Activated CD8-positive, alpha-beta T cell treated with anti-CD3 and anti-CD28 coated beads, Interleukin-2, amount 10 ng/mL, durations not matched to agents 7 days and 5 days (primary cell): ENCODE measurements around the gene WDR81. TPM values are rescaled to one million over a fixed set of nuclear protein-coding genes. Genes with fewer than 3 reads are reported as not detected.
"Not testable (repeated sequence)": the region's sequence is repeated elsewhere in the genome, so short reads cannot be mapped to it uniquely, and the experiment has no call there.

Source experiments
- ATAC-seq: fragments of 150-1000 bp; cut with Tn5 transposase; one replicate; pipeline ENCODE4 v1.10.0; 2021; ENCODE audit warnings: moderate library complexity
- CTCF ChIA-PET: fragments of 350-600 bp; sonication (Branson Sonifier 250); formaldehyde crosslinking; loops from one replicate; lab custom pipeline; 2021; ENCODE audit warnings: antibody characterized with exemption; lab: Charles Lee
- POLR2A ChIA-PET: fragments of 350-600 bp; sonication (Branson Sonifier 250); formaldehyde crosslinking; loops from one replicate; lab custom pipeline; 2021; ENCODE audit warnings: antibody characterized with exemption; lab: Charles Lee
- DNase-seq: peaks from one replicate; pipeline ENCODE4 v3.0.0-alpha.2; 2020
- H3K27ac Mint-ChIP-seq: one replicate; pipeline ENCODE4 v1.8.0; 2021; ENCODE audit warnings: mild to moderate bottlenecking, mixed read lengths
- H3K27me3 Mint-ChIP-seq: one replicate; pipeline ENCODE4 v1.8.0; 2021; ENCODE audit warnings: low read depth, mixed read lengths
- H3K36me3 Mint-ChIP-seq: one replicate; pipeline ENCODE4 v1.8.0; 2021; ENCODE audit warnings: low read depth, mixed read lengths
- H3K4me1 Mint-ChIP-seq: one replicate; pipeline ENCODE4 v1.8.0; 2021; ENCODE audit warnings: low read depth, mixed read lengths
- H3K4me3 Mint-ChIP-seq: one replicate; pipeline ENCODE4 v1.8.0; 2021; ENCODE audit warnings: mild to moderate bottlenecking, mixed read lengths
- H3K9me3 Mint-ChIP-seq: one replicate; pipeline ENCODE4 v1.8.0; 2022; ENCODE audit warnings: mixed read lengths; ENCODE audit not compliant: insufficient read depth
- total RNA-seq, 2 experiments: library from RNA; stranded (reverse); gene quantifications; one replicate each; pipeline ENCODE4 v1.2.3, GENCODE V29; 2021

Gene WDR81
- total RNA-seq, 2 experiments from 2014 or later: 29.4 to 30.8 TPM

DNA sequence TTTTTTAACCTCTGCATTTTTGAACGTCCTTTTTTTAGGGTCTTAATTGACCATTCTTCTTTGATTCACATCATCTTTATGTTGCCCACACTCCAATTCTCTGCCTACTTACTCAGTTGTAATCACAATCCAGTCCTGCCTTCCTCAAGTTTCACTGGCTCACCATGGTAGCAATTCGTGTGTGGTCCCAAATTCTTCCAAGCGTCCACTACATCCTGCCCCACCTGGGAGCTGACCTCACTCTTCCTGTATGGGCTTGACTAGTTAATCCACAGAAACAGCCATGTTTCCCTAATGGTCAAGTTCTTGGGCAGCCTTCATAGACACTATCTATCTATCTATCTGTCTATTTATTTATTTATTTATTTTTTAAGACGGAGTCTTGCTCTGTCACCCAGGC lies 21.4 kb upstream of the WDR81 start:
- Mint-ChIP-seq H3K27ac (no peak overlapping the region), H3K4me3 (no peak overlapping the region), H3K9me3 (no peaks in the 10 kb centered on the region), H3K4me1 (peaks cover 4% of the 10 kb centered on the region), H3K36me3 (no peaks in the 10 kb centered on the region), H3K27me3 (peaks cover 20% of the 10 kb centered on the region)
- DNase-seq: no peak
- no peak for ATAC-seq
- POLR2A ChIA-PET: no interaction called here
- CTCF ChIA-PET: interaction anchor here (1.6 kb wide), 1 partner anchor 34 kb away, joined by 5 read pairs; no protein-coding TSS in a partner anchor

DNA sequence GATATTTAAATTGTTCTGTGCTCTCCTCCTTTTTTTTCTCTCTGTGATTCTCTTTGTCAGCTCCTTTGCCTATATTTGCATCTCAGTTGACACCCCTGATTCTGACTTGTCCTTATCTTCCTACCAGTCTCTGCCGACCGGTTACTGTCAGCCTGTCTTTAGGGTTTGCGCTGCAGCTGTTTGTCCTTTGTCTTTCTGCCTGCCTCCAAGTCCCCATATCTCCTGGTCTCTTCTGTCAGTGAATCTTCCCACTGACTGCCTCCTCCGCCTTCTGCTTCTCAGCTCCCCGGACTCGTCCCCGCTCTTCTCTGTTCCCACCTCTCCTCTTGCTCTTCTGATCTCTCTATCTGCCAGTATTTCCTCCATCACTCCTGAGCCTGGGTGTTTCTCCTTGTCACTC lies 19.5 kb upstream of the WDR81 start:
- ChIA-PET POLR2A (interaction anchor here (0.6 to 0.7 kb wide), 2 partner anchors 9 to 17 kb away, joined by 3 to 4 read pairs; no protein-coding TSS in a partner anchor), CTCF (interaction anchor here (1.1 kb wide), 1 partner anchor 36 kb away, joined by 3 read pairs; no protein-coding TSS in a partner anchor)
- H3K4me3 Mint-ChIP-seq: no peak overlapping the region
- peaks cover 23% of the 10 kb centered on the region for H3K27me3 Mint-ChIP-seq
- no peak for ATAC-seq
- no peaks in the 10 kb centered on the region for H3K9me3 Mint-ChIP-seq
- no peaks in the 10 kb centered on the region for H3K36me3 Mint-ChIP-seq
- no peak overlapping the region for H3K27ac Mint-ChIP-seq
- no peak for DNase-seq
- peaks cover 6% of the 10 kb centered on the region for H3K4me1 Mint-ChIP-seq

DNA sequence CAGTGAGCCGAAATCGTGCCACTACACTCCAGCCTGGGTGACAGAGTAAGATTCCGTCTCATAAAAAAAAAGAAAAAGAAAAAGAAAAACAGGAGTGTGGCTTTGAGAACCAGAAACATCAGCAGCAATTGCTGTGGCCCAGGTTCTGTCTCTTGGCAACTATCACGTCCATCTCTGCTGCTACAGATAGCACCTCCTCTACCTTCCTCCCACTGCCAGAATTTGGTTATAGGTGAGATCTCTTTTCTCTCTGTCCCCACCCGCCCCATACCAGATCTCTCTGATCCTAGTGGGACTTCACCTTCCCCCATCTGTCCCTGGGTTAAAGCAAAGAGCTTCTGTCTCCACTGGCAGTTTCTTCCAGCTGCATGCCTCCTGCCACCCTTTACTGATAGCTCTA lies 17.4 kb upstream of the WDR81 start:
- Mint-ChIP-seq H3K36me3 (peaks cover 5% of the 10 kb centered on the region), H3K27me3 (peaks cover 37% of the 10 kb centered on the region), H3K9me3 (no peaks in the 10 kb centered on the region), H3K4me1 (peaks cover 17% of the 10 kb centered on the region), H3K4me3 (no peak overlapping the region), H3K27ac (no peak overlapping the region)
- ChIA-PET POLR2A (interaction anchor here (0.7 kb wide), 1 partner anchor 163 kb away, joined by 3 read pairs; no protein-coding TSS in a partner anchor), CTCF (interaction anchor here (0.6 kb wide), 1 partner anchor 994 kb away, joined by 3 read pairs; no protein-coding TSS in a partner anchor)
- DNase-seq (no peak), ATAC-seq (no peak)

DNA sequence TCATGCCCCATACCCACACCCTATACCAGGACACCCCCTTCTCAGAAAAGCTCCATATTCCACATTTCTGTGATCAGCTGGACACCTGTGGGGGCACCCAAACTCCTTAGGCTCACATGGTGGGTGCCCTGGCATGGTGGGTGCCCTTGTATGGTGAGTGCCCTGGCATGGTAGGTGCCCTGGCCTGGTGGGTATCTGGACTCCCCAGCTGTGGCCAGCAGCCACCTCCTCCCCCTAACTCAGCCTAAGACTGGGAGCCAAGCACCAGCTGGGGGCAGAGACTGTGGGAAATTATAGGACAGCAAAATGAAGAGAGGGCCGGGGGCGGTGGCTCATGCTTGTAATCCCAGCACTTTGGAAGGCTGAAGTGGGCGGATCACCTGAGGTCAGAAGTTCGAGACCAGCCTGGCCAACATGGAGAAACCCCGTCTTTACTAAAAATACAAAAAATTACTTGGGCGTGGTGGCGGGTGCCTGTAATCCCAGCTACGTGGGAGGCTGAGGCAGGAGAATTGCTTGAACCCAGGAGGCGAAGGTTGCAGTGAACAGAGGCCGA lies 15.6 kb upstream of the WDR81 start:
- H3K4me1 Mint-ChIP-seq: peaks cover 17% of the 10 kb centered on the region
- H3K27me3 Mint-ChIP-seq: peaks cover 38% of the 10 kb centered on the region
- DNase-seq, H3K9me3 Mint-ChIP-seq, ATAC-seq, POLR2A ChIA-PET, H3K27ac Mint-ChIP-seq, CTCF ChIA-PET: not testable (repeated sequence)
- peaks cover 11% of the 10 kb centered on the region for H3K36me3 Mint-ChIP-seq
- H3K4me3 Mint-ChIP-seq: peak overlapping the region; percentile 26

DNA sequence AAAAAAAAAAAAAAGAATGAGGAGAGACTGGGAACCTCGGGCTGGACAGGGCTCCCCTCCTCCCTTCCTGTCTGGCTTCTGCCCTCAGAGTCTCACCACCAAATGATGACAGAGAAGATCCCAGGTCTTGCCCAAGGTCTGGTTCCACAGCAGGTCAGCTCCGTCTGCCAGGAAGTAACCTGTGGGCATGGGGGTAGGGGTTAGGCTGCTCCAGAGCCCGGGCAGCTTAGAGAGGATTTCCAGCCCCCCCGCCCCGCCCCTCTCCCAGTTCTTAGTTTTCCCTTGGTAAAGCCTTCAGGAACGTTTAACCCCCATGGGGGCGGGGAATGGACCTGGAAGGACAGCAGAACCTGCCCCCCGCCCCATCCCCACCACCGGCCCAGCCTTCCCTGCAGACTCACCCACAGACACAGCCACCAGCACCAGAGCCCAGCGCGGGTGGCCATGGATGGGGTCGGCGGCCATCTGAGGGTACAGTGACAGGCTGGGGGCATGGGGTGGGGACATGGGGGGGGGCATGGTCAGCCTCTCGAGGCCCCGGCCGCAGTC lies 15.0 kb upstream of the WDR81 start:
- Mint-ChIP-seq H3K27me3 (peaks cover 35% of the 10 kb centered on the region), H3K27ac (no peak overlapping the region), H3K4me3 (peak overlapping the region; percentile 15), H3K9me3 (no peaks in the 10 kb centered on the region), H3K36me3 (peaks cover 11% of the 10 kb centered on the region), H3K4me1 (peaks cover 21% of the 10 kb centered on the region)
- ChIA-PET POLR2A (no interaction called here), CTCF (no interaction called here)
- DNase-seq (no peak), ATAC-seq (no peak)

DNA sequence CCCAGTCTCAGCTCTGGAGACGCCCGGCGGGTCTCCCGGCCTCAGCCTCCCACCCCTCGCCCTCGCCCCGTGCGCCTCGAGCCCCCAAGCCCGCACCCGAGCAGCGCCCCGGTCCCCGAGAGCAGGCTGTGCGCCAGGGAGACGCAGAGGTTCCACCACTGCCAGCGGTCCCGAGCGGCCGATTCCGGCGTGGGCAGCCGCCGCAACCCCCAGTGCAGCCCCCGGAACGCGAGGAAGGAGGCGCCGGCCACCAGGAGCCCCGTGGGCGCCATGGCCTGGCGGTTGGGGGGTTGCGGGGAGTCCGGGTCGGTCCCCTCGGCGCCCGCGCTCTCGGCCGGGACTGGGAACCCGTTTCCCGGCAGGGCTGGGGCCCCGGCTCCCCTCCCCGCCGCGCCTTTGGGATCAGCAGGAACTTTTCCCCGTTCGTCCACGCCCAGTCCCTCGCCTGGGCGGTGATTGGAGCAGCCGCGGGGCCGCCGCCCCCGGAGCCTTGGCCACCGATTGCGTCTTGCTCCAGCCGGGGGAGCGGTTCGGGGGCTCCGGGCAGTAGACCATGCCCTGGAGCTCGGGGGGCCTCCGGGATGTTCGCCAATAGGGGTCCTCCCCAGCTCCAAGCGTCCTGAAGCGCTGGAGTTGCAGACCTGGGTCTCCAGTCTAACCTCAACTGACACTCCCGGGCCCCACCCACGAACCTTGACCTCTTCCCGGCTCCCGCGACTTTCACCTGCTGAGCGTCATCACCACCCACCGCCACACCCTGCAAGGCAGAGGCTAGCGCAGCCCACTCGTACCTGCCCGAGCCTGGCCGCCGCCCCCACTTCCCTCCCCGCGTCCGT lies 14.3 kb upstream of the WDR81 start, which contains the start of gene TLCD2:
TSS of gene TLCD2 (minus strand) at position 407 of the 836 bp plus-strand sequence. CDS start at position 272, 135 bp downstream.
- POLR2A ChIA-PET: no interaction called here
- Mint-ChIP-seq H3K4me3 (peak within 1 kb of the TSS; percentile 36), H3K9me3 (no peaks in the 10 kb centered on the region), H3K4me1 (peaks cover 25% of the 10 kb centered on the region), H3K27ac (peak within 1 kb of the TSS; percentile 49), H3K27me3 (peaks cover 31% of the 10 kb centered on the region), H3K36me3 (peaks cover 11% of the 10 kb centered on the region)
- ATAC-seq (peak; percentile 30), DNase-seq (no peak)
- CTCF ChIA-PET: no interaction called here

DNA sequence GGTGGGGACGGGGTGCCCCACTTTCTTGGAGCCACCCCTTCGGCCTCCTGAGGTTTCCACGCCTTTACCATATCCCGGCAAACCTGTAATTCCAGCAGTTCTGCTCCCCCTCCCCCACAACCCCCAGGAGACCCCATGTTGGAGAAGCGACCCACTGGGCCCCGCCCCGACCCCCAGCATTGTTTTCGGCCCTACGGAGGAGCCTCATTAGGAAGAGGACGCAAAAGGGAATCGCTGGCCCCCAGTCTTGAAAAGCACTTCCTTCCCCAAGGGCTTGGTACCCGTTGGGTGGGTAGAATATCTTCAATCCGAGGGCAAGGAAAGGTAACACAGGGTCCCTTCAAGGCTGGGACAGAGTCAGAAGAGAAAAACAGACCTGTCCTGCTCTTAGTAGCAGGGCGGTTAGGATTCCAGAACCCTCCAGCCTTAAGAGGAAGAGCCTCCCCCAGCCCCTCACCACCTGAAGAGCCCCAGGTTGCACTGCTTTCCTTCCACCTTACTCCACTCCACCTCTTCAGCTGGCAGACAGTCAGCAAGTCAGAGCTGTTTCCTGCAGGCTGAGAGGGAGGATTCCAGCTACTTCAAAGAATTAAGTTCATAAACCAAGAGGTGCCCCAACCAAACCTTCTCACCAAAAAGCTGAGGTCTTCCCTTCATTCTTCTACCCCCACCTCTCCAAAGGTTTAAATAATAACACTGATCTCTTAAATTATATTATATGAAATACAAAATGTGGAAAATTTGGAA lies 13.5 kb upstream of the WDR81 start:
- DNase-seq (no peak), ATAC-seq (no peak)
- Mint-ChIP-seq H3K9me3 (no peaks in the 10 kb centered on the region), H3K27me3 (peaks cover 25% of the 10 kb centered on the region), H3K4me3 (peak overlapping the region; percentile 28), H3K4me1 (peaks cover 27% of the 10 kb centered on the region), H3K36me3 (peaks cover 11% of the 10 kb centered on the region), H3K27ac (peak overlapping the region; percentile 49)
- ChIA-PET CTCF (interaction anchor here (1.0 kb wide), 2 partner anchors 10 to 41 kb away, joined by 3 to 4 read pairs; no protein-coding TSS in a partner anchor), POLR2A (interaction anchor here (0.9 kb wide), 1 partner anchor 17 kb away, joined by 3 read pairs; no protein-coding TSS in a partner anchor)

DNA sequence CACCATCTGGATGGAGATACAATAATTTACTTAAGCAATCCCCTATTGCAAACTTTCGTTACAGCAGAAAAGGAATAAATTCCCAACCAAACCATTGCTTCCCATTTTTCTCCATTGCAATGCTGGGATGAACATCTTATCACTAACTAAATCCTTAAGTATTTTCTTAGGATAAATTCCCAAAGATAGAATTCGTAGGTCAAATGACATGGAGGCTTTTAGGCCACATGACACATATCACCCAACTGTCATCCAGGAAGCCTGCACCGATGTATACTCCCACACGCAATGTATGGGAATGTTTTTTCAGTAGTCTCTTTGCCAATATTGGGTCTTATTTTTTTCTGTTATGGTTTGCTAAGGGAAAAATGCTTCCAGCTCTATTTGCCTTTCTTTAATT lies 12.7 kb upstream of the WDR81 start:
- Mint-ChIP-seq H3K4me3 (no peak overlapping the region), H3K27me3 (peaks cover 25% of the 10 kb centered on the region), H3K4me1 (peaks cover 27% of the 10 kb centered on the region), H3K9me3 (no peaks in the 10 kb centered on the region), H3K27ac (no peak overlapping the region), H3K36me3 (peaks cover 11% of the 10 kb centered on the region)
- ChIA-PET POLR2A (interaction anchor here (0.9 kb wide), 1 partner anchor 16 kb away, joined by 3 read pairs; no protein-coding TSS in a partner anchor), CTCF (interaction anchor here (1.0 kb wide), 2 partner anchors 9 to 42 kb away, joined by 3 to 4 read pairs; no protein-coding TSS in a partner anchor)
- ATAC-seq (no peak), DNase-seq (no peak)

DNA sequence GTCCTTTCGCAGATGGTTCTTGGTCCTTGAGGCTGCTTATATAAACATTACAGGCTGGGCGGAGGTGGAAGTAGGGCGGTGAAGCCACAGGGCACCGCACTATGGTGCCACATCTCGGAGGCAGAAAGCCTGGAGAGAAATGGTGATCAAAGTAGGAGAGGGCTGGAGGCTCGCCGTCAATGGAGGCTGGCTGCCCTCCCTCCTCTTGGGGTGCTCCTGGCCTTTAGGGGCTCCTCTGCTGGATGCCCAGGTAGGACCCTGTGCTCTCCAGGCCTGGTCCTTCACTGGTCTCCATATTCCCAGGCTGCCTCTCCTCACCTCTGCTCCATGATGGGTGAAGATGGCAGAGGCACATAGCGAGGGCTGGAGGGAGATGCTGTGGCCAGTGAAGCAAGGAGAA lies 12.2 kb upstream of the WDR81 start:
- H3K27me3 Mint-ChIP-seq: peaks cover 23% of the 10 kb centered on the region
- no peak for ATAC-seq
- H3K9me3 Mint-ChIP-seq: no peaks in the 10 kb centered on the region
- H3K4me1 Mint-ChIP-seq: peaks cover 29% of the 10 kb centered on the region
- CTCF ChIA-PET: interaction anchor here (1.0 kb wide), 1 partner anchor 153 kb away, joined by 3 read pairs; no protein-coding TSS in a partner anchor
- H3K27ac Mint-ChIP-seq: no peak overlapping the region
- POLR2A ChIA-PET: no interaction called here
- H3K36me3 Mint-ChIP-seq: peaks cover 11% of the 10 kb centered on the region
- no peak overlapping the region for H3K4me3 Mint-ChIP-seq
- DNase-seq: no peak

DNA sequence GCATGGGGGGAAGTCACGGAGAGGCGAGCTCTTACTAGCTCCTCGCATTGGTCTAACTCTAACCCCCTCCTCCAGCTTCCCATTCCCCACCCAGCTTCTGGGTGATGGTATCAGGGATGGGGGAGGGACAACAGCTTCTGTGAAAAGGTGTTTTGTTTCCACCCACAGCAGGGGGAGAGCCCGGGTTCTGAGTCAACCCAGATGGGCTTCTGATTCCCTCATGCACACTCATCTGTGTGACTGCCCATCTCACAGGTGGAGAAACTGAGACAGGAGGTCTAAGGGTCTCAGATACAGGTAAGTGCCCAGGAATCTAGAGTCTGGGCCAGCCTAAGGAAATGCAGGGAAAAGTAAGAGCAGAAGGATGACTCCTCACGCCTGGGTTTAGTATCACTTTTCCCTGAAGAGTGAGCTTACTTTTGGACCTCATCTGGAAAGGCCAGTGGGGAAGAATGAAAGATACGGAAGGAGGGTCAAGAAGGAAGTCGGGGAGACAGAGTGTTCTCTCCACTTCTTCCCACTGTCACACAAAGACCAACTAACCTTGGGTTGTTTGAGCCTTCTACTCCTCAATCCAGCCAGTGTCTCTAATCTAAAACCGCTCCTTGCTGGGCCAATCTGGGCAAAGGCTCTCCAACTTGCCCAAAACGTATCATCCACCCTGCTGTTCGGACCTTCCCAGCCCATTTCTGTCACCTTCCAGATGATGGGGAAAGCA lies 11.2 kb upstream of the WDR81 start:
- H3K36me3 Mint-ChIP-seq: peaks cover 11% of the 10 kb centered on the region
- DNase-seq (no peak), ATAC-seq (no peak)
- ChIA-PET POLR2A (no interaction called here), CTCF (interaction anchor here (0.7 to 2.6 kb wide), 7 partner anchors 8 to 157 kb away, joined by 3 to 10 read pairs (median 3); no protein-coding TSS in a partner anchor)
- no peaks in the 10 kb centered on the region for H3K9me3 Mint-ChIP-seq
- no peak overlapping the region for H3K27ac Mint-ChIP-seq
- peaks cover 18% of the 10 kb centered on the region for H3K27me3 Mint-ChIP-seq
- H3K4me3 Mint-ChIP-seq: no peak overlapping the region
- H3K4me1 Mint-ChIP-seq: peaks cover 38% of the 10 kb centered on the region
